ENCODE results near the gene SEC61A2.
"Not testable (repeated sequence)": the region's sequence is repeated elsewhere in the genome, so short reads cannot be mapped to it uniquely, and the experiment has no call there.

Gene SEC61A2

GRCh38 chr10:12160664-12161063 lies 31.2 kb downstream of the SEC61A2 start:
- DNase-seq (ENCODE audit: low spot score), result no peak

GRCh38 chr10:12162927-12163326 lies 33.5 kb downstream of the SEC61A2 start:
- no peak for DNase-seq (ENCODE audit: low spot score)

GRCh38 chr10:12164085-12164484 lies 34.6 kb downstream of the SEC61A2 start:
- no peak for DNase-seq (ENCODE audit: low spot score)

DNA sequence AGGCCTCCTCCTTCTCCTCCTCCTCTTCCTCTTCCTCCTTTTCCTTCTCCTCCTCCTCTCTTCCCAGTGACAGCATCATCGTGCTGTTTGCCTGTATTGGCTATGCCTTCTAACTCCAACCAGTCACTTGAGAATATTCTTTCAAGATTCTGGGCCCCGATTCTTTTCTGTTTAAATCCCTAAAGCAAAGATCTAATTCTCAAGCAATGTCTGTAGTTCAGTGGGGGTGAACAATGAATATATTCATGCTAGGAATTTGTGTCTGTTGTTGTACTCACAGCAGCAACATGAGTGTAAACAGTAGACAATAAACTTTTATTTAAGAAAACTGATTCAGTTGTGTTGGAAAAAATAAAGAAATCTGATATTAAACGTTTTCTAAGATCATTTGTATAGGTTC lies 35.6 kb downstream of the SEC61A2 start:
- no peak for DNase-seq (ENCODE audit: low spot score)

DNA sequence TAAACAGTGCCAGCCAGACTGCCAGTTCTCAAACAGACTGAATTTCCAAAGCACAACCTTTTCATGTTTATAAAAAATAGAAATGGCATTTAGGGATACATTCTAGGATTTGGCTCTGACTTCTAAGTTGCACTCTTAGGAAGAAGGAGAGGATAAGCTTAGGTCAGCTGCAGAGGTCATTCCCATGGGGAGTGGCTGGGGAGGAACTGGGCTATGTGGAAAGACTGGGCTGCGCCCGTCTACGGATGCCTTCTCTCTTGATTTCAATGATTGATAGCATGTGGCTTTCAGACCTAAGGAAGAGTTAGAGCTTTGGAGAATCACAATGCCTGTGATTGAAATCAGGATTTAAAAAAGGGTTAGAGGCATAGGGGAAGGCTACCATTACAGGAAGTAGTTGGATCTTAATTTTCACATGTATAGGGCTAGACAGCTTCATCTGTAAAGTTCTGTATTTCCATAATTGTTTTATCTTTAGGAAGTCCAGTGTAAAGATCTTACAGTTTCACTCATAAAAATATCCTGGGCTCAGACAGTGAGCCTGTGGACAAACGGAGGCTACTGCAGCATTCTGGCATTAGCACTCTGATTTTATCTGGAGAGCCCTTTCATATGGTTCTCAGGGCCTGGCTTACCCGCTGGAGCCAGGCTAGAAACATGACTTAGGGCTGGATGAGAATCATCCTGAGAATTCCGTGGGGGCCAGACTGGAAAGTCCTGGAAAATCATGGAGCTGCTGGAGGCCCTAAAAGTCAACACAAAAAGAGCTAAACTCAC lies 36.7 kb downstream of the SEC61A2 start:
- no peak for DNase-seq (ENCODE audit: low spot score)

GRCh38 chr10:12171512-12171911 lies 42.0 kb downstream of the SEC61A2 start:
- DNase-seq (ENCODE audit: low spot score), result not testable (repeated sequence)

DNA sequence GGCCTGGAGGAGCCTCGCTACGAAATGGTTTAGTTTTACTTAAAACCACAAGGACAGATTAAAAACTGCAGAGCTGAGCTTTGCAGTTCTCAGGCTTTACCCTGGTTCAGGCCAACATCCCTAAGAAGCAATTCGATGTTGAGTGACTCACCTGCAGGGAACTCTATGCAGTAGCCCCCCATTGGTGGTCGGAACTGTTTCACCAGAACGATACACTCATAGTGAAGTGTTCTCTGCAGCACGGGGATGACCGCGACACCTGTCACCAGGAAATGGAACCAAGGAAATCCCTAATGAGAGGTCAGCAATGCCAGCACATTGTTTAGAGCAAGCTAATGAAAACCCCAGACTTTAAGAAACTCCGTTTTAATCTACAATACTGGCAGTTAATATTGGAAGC lies 48.2 kb downstream of the SEC61A2 start:
- DNase-seq (ENCODE audit: low spot score), result no peak

DNA sequence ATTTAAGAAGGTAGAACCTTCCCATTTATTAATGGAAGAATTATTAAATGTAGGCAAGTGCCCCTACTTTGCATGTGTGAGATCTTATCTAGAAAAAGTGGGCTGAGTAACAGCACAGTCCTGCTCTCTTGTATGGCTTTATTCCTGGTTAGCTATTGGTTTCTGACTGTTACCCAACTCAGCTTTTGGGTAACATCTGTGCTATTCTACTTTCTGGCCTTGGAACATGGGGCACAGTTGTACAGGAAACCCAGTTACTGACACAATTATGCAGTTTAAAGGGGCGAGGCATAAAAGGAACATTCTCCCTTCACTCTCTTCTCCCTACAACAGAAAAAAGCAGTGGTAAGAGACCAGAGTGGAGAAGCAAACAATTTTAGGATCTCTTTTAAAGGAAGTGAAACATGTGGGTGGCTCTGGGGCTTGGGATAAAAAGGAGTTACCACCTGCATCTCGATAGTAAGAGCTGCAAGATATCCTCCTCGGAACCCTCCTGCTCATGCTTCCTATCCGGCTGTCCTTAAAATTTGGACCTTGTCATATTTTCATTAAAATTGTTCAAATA lies 50.2 kb downstream of the SEC61A2 start:
- no peak for DNase-seq (ENCODE audit: low spot score)

DNA sequence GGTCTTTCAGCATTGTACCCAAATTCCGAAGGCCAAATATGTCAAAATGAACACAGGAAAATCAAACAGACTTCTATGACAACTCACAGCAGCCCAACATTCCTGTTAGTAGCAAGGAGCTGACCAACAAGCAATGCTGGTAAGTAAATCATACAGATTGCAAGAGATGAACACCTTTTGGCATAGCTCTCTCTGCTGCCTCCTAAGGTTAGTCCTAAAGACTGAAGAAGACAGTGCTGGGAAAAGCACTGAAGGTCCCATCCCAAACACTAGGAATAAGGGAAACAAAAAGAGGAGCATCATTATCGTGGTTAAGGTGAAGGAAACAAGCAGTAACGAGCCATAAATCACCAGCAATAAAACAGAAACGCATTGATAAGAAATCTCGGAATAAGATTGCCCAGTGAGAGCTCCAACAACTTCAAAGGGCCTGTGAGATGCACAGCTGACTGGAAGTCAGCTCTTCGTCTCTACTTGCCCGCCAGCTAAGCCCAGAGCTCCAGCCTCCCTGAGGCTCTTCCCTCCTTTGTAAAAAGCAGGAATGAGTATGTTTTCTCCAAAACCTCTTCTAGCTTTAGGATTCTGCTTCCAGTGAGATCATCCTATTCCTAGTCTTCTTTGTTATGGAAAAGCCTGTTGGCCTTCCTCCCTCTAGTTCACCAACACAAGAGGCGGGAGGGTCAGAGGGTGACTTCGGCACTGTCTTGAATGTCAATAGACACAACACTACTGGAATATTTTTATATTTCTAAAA lies 50.9 kb downstream of the SEC61A2 start:
- DNase-seq (ENCODE audit: low spot score), result no peak

DNA sequence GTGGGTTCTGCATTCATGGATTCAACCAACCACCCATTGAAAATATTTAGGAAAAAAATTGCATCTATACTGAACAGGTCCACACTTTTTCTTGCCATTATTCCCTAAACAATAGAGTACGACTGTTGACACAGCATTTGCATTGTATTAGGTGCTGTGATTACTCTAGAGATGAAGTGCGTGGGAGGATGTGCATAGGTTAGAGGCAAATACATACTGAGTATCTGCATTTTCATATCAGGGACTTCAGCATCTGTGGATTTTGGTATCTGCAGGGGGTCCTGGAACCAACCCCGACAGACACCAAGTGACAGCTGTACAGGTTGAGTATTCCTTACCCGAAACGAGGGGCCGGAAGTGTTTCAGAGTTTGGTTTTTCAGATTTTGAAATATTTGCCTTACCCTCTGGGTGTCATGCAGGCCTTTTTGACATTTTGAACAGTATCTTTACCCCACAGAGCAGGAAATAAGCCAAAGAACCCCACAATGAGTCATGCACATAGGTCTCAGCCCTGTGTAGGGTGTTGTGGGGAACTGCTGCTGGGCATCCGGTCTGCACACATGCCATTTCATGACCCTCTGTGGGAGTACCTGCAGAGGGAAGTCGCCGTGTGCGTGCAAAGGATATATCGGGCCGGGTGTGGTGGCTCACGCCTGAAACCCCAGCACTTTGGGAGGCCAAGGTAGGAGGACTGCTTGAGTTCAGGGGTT lies 51.7 kb downstream of the SEC61A2 start:
- DNase-seq (ENCODE audit: low spot score), result no peak

- no peak for DNase-seq (ENCODE audit: low spot score)
Observed at GRCh38 chr10:12184165-12184564, 54.7 kb downstream of the SEC61A2 start.

- DNase-seq (ENCODE audit: low spot score), result no peak
Observed at GRCh38 chr10:12186323-12186722, 56.8 kb downstream of the SEC61A2 start.

DNA sequence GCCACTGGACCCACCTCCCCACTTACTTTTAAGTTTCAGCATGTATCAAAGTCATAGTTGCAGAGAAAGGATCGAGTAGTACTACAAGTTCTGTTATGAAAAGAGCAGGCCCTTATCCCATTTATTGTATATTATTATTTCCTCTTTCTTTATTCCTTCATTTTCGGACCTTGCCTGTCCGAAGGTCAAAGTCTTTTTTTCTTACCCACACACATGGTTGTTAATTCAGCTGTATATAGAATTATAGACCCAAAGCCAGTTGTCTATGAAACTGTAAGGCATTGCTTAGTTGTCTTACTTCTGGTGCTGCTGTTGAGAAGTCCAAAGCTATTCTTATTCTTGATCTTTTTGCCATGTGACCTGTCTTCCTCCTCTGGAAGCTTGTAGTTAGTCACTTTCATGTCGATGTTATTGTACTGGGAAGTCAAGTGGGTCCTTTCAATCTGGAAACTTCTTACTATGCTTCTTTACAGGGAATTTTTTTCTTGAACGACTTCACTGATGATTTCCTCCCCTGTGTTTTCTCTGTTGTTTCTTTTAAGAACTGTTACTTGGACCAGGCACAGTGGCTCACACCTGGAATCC lies 57.9 kb downstream of the SEC61A2 start:
- DNase-seq (ENCODE audit: low spot score), result no peak

DNA sequence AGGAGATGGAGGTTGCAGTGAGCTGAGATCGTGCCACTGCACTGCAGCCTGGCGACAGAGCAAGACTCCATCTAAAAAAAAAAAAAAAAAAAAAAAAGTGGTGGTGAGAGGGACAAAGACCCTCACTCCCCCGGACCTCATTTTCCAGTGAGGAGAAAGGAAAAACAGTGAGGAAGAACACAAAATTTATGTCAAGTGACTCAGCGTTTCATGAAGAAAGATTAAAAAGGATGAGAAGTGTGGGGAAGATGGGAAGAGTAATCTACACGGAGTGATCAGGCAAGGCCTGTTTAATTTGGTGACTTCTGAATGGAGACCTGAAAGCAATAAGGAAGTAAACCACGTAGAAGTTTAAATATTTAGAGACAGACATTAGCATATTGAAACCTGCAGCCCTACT lies 59.2 kb downstream of the SEC61A2 start:
- DNase-seq (ENCODE audit: low spot score), result no peak

GRCh38 chr10:12189426-12189825 lies 59.9 kb downstream of the SEC61A2 start:
- no peak for DNase-seq (ENCODE audit: low spot score)

- no peak for DNase-seq (ENCODE audit: low spot score)
Observed at GRCh38 chr10:12191715-12192114, 62.2 kb downstream of the SEC61A2 start.

GRCh38 chr10:12193193-12193592 lies 63.7 kb downstream of the SEC61A2 start:
- DNase-seq (ENCODE audit: low spot score), result no peak

- DNase-seq (ENCODE audit: low spot score), result peak; percentile 10
Observed at GRCh38 chr10:12194752-12195271, 65.3 kb downstream of the SEC61A2 start.

GRCh38 chr10:12195281-12195602 lies 65.8 kb downstream of the SEC61A2 start:
- no peak for DNase-seq (ENCODE audit: low spot score)

DNA sequence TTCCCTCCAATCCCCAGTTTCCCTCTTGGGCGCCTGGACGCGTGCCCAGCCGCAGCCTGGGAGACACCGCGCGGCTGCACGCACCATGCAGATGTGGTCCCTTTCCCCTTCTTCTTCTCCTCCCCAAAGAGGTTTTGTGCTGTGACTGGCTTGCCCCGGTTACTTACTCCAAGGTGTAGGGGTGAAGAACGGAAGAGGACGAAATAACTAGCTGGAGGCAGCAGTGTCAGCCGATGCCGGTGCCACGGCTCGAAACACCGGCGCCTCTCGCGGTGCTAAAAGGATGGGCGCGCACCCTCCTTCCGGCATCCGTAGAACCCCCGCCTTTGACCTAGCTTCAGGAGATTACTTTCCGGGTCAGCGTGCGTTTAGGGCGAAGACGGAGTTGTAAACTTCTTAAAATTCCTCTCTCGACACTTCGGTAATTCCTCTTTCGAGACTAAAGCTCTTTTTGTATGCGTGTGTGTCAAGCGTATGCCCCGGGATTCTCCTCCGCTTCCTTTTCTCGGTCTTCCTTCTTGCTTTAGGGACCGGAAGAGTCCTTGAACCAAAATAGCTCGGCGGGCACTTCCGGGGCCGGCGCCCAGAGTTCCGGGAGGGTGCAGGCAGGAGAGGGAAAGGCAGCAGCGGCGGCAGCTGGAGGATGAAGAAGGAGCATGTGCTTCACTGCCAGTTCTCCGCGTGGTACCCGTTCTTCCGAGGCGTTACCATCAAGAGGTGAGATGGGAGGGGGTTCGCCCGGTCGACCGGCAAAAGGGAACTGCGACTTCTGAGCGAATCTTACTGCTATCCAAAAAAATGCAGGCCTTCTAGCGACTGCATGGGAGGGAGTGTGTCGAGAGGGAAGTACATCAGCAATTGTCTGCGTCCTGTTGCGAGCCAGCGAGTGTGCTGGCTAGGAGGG lies 66.4 kb downstream of the SEC61A2 start, which contains the start of the genes CDC123 and NUDT5:
TSS of gene CDC123 (plus strand) at position 586 of the 904 bp plus-strand sequence. CDS start at position 644, 58 bp downstream.
TSS of gene NUDT5 (minus strand) at position 289 of the 904 bp plus-strand sequence. CDS start 9,600 bp downstream, outside the sequence.
- peak; percentile 90 for DNase-seq (ENCODE audit: low spot score)
